Spinal cord (tissue), 10 donors: ENCODE measurements around the gene ATP5PB. TPM values are rescaled to one million over a fixed set of nuclear protein-coding genes. Genes with fewer than 3 reads are reported as not detected.

Experiments used
- DNase-seq, 6 donors: peaks; one replicate each; pipeline versions ENCODE4 v3.0.0 to v3.0.0-alpha.2; 2013 to 2015; ENCODE audit warnings: low spot score in 6 of 6, low read depth in 4 of 6
- H3K27ac ChIP-seq: one replicate; pipeline ENCODE4 v1.5.1; 2013; ENCODE audit warnings: low read depth, low read length, control low read depth
- H3K27me3 ChIP-seq: one replicate; pipeline ENCODE4 v1.6.1; 2013; ENCODE audit warnings: low read length; ENCODE audit not compliant: control insufficient read depth, insufficient read depth
- H3K36me3 ChIP-seq: one replicate; pipeline ENCODE4 v1.6.1; 2013; ENCODE audit warnings: low read length; ENCODE audit not compliant: control insufficient read depth, insufficient read depth
- H3K4me1 ChIP-seq: one replicate; pipeline ENCODE4 v1.6.1; 2013; ENCODE audit warnings: low read length; ENCODE audit not compliant: control insufficient read depth, insufficient read depth
- H3K4me3 ChIP-seq: one replicate; pipeline ENCODE4 v1.5.1; 2013; ENCODE audit warnings: low read depth, low read length, control low read depth
- H3K9me3 ChIP-seq: one replicate; pipeline ENCODE4 v1.6.1; 2013; ENCODE audit warnings: low read length; ENCODE audit not compliant: control insufficient read depth, insufficient read depth
- whole genome bisulfite sequencing: methylation state at CpG from one replicate; pipeline ENCODE4 v1.1.5; 2013; ENCODE audit warnings: missing lambda C conversion rate; ENCODE audit not compliant: insufficient coverage; 5-methylcytosine and 5-hydroxymethylcytosine counted together
- polyA plus RNA-seq, 2 donors: library from polyadenylated mRNA; unstranded; fragments of 120-200 nt; gene quantifications; one replicate each; pipeline ENCODE4 v1.2.1, GENCODE V29; 2013; ENCODE audit not compliant: insufficient read length in 2 of 2
- total RNA-seq, 2 donors: library from RNA; depleted of rRNA in 1 of 2; stranded (reverse); fragments of 120-200 nt in 1 of 2; fragments of >200 nt in 1 of 2; gene quantifications; one replicate each; pipeline versions ENCODE4 v1.2.3 to v1.2.4, GENCODE V29; 2013 to 2014
- donor health status: healthy.

Gene ATP5PB
- total and polyA plus RNA-seq, 4 donors, result 333 to 409 (median 354) TPM

- Histone ChIP-seq H3K36me3 (no peaks in the 10 kb centered on the region), H3K9me3 (no peaks in the 10 kb centered on the region), H3K4me3 (no peak overlapping the region), H3K4me1 (no peaks in the 10 kb centered on the region), H3K27me3 (no peaks in the 10 kb centered on the region), H3K27ac (no peak overlapping the region)
- DNase-seq, result no peak
- 100% methylated on average over 1 of the region's 3 CpGs for WGBS
Observed at GRCh38 chr1:111415461-111415860, 33.8 kb upstream of the ATP5PB start.

- WGBS, result no CpG with 5 or more reads among the region's 1 CpG
- Histone ChIP-seq H3K27me3 (no peaks in the 10 kb centered on the region), H3K36me3 (no peaks in the 10 kb centered on the region), H3K27ac (no peak overlapping the region), H3K4me3 (no peak overlapping the region), H3K4me1 (no peaks in the 10 kb centered on the region), H3K9me3 (no peaks in the 10 kb centered on the region)
- DNase-seq, result no peak
Observed at GRCh38 chr1:111417755-111418154, 31.5 kb upstream of the ATP5PB start.

GRCh38 chr1:111419037-111419436, 30.2 kb upstream of the ATP5PB start:
- H3K4me1 ChIP-seq, result no peaks in the 10 kb centered on the region
- 100% methylated on average over 1 of the region's 1 CpG for WGBS
- no peak overlapping the region for H3K27ac ChIP-seq
- no peaks in the 10 kb centered on the region for H3K27me3 ChIP-seq
- H3K36me3 ChIP-seq, result no peaks in the 10 kb centered on the region
- no peak for DNase-seq
- no peaks in the 10 kb centered on the region for H3K9me3 ChIP-seq
- no peak overlapping the region for H3K4me3 ChIP-seq

GRCh38 chr1:111420377-111420776, 28.9 kb upstream of the ATP5PB start:
- H3K4me3 ChIP-seq, result no peak overlapping the region
- H3K36me3 ChIP-seq, result no peaks in the 10 kb centered on the region
- WGBS, result 61% methylated on average over 4 of the region's 5 CpGs
- no peaks in the 10 kb centered on the region for H3K4me1 ChIP-seq
- no peak for DNase-seq
- no peak overlapping the region for H3K27ac ChIP-seq
- no peaks in the 10 kb centered on the region for H3K9me3 ChIP-seq
- H3K27me3 ChIP-seq, result no peaks in the 10 kb centered on the region

DNA sequence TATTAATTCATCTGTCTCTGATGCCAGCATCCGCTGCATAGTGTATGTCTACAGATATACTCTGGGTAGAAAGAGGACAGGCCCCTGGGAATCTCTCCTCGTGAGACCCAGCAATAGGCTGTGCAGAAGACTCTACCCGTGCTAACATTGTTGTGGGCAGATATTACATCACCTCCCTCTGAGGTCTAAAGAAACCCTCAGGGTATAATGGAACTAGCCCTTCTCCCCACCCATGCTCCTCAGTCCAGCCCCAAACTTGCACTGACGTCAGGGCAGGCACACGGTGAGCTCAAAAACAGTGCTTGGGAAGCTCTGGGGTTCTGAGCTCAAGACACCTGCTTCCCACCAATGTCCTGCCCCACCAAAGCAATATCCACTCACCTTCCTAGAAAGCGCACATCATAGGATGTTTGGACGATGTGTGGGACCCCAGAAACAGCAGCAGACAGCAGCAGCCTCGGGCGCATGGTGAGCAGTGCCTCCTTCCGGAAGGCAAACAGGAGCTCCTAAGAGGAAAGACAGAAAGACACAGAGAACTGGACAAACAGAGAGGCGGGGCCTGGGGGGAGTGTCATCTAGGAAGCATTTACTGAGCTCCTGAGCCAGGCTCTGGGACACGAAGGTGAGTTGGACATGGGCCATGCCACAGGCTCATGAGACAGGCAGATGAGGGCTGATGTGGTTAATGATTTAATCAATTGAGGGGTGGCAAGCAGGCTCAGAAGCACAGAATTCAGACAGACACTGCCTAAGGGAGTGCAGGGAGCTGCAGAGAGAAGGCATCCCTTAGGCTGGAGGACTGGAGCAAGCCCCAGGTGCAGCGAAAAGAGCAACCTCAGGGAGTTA, 26.5 kb upstream of the ATP5PB start:
- 82% methylated on average over 13 of the region's 13 CpGs for WGBS
- H3K9me3 ChIP-seq, result no peaks in the 10 kb centered on the region
- H3K36me3 ChIP-seq, result no peaks in the 10 kb centered on the region
- no peak overlapping the region for H3K27ac ChIP-seq
- no peak overlapping the region for H3K4me3 ChIP-seq
- DNase-seq, result no peak
- no peaks in the 10 kb centered on the region for H3K4me1 ChIP-seq
- no peaks in the 10 kb centered on the region for H3K27me3 ChIP-seq

DNA sequence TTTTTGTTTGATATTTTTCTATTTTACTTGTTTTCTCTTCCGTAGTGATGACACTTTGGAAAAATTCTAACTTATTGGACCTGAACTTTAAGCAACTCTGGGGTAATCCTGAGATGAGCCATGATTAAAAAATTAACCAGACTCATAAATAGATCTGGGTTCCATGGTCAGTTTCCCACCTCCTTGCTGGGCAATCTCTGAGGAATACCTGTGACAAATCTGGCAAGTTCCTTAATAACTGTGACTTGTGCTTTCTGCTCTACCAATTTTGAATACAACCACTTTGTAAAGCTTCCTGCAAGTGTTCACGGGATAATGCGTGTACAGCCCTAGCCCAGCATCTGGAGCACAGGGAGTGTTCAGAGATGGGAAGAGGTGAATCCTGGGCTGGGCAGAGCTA, 25.0 kb upstream of the ATP5PB start:
- WGBS, result no CpG with 5 or more reads among the region's 3 CpGs
- no peaks in the 10 kb centered on the region for H3K27me3 ChIP-seq
- no peak for DNase-seq
- no peak overlapping the region for H3K4me3 ChIP-seq
- H3K36me3 ChIP-seq, result no peaks in the 10 kb centered on the region
- H3K4me1 ChIP-seq, result no peaks in the 10 kb centered on the region
- H3K27ac ChIP-seq, result no peak overlapping the region
- no peaks in the 10 kb centered on the region for H3K9me3 ChIP-seq

- Histone ChIP-seq H3K36me3 (peaks cover 20% of the 10 kb centered on the region), H3K27me3 (no peaks in the 10 kb centered on the region), H3K4me1 (no peaks in the 10 kb centered on the region), H3K9me3 (no peaks in the 10 kb centered on the region), H3K4me3 (no peak overlapping the region), H3K27ac (no peak overlapping the region)
- WGBS, result 50% methylated on average over 2 of the region's 3 CpGs
- DNase-seq, result no peak
Observed at GRCh38 chr1:111436726-111437125, 12.5 kb upstream of the ATP5PB start.

GRCh38 chr1:111439461-111440351, 9.6 kb upstream of the ATP5PB start:
- no peak for DNase-seq
- H3K4me3 ChIP-seq, result no peak overlapping the region
- H3K27me3 ChIP-seq, result no peaks in the 10 kb centered on the region
- H3K36me3 ChIP-seq, result peaks cover 39% of the 10 kb centered on the region
- 100% methylated on average over 2 of the region's 3 CpGs for WGBS
- no peaks in the 10 kb centered on the region for H3K4me1 ChIP-seq
- no peak overlapping the region for H3K27ac ChIP-seq
- H3K9me3 ChIP-seq, result no peaks in the 10 kb centered on the region

DNA sequence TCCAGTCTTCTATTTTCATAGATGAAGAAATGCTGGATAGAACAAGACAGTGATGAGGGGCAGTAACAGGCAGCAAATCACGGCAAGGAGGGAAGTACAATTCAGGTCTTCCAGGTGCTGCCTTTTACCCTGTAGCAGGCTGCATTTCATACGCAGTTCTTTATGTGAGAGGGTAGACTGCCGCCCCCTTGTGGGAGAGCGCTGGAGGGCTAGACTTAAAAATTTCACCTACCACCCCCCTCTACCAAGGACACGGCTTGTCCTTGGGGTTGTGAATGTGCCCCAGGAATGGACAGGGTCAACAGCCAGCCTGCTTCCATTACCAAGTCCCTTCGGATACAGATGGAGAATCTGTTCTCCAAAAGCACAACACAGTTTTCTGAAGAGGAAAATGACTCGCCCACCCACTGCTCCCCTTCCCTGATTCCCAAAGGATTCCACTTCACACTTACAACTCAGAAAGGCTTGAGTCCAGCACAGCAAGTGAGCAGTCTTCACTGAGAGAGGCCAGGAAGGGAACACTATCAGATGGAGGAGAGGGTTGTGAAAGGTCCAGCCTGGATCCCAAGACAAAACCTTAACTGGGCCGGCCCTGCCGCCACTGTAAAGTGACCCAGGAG, 7.6 kb upstream of the ATP5PB start:
- H3K27ac ChIP-seq, result no peak overlapping the region
- H3K27me3 ChIP-seq, result no peaks in the 10 kb centered on the region
- peak in 2 of 6 donors; percentile 4 to 11 for DNase-seq
- peaks cover 46% of the 10 kb centered on the region for H3K36me3 ChIP-seq
- 77% methylated on average over 6 of the region's 9 CpGs for WGBS
- no peak overlapping the region for H3K4me3 ChIP-seq
- H3K4me1 ChIP-seq, result no peaks in the 10 kb centered on the region
- H3K9me3 ChIP-seq, result no peaks in the 10 kb centered on the region
